AG08395 (cell line): ENCODE measurements around the gene IQCE.
A peak's percentile ranks its signal among the peaks of the same experiment; 100 is the strongest.

Source experiments
- DNase-seq: peaks from one replicate; pipeline ENCODE4 v3.0.0; 2012; ENCODE audit warnings: mixed read lengths, low spot score

The IQCE gene

DNA sequence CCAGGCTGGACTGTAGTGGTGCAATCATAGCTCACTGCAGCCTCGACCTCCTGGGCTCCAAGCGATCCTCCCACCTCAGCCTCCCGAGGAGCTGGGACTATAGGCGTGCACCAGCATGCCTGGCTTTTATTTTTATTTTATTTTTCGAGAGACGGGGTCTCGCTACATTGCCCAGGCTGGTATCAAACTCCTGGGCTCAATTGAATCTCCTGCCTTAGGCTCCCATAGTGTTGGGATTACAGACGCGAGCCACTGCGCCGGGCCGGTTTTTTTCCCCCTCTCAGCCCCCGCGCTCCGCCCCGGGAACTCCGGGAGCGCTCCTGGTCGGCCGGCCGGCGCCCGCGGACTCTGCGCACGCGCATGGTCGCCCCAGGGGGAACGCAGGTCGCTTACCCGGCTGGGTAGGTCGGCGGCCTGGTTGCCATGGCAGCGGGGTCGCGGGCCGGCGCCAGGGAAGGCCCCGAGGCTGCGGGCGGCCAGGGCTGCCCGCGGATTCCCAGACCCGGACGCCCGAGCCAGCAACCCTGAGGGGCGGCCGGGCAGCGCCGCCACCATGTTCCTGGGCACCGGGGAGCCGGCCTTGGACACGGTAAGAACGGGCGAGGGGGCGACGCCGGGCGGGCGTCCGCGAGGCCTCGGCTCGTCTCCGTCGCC is at the start of gene IQCE:
Gene IQCE, plus strand, starts transcription at position 351 of the 654 bp plus-strand sequence. Its CDS starts 203 bp downstream, at position 554.
- peak; percentile 96 for DNase-seq

DNA sequence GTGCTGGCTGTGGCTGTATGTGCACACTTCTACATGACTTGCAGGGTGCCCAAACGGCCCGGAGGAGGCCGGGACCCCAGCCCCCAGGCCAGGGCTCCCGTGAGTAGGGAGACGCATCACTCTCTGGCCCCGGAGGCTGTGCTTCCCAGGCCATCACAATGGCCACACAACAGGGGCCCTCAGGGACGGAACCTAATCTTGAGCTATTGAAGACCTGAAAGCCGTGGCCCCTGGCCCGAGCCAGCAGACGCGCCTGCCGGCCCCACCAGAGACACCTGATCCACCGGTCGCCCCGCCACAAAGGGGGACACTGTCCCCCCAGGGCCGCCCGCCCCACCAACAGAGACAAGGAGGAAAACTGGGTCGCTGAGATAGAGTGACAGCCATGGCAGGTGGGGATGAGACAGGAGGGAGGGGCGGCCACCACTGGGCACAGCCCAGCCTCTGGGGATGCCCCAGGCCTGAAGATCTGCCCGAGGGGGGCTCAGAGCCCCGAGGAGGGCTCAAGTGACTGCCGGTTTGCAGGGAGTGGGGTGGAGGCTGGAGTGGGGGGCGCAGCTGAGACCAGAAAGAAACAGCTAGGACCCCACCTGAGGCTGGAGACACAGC is 49.4 kb upstream of the IQCE start:
- no peak for DNase-seq

DNA sequence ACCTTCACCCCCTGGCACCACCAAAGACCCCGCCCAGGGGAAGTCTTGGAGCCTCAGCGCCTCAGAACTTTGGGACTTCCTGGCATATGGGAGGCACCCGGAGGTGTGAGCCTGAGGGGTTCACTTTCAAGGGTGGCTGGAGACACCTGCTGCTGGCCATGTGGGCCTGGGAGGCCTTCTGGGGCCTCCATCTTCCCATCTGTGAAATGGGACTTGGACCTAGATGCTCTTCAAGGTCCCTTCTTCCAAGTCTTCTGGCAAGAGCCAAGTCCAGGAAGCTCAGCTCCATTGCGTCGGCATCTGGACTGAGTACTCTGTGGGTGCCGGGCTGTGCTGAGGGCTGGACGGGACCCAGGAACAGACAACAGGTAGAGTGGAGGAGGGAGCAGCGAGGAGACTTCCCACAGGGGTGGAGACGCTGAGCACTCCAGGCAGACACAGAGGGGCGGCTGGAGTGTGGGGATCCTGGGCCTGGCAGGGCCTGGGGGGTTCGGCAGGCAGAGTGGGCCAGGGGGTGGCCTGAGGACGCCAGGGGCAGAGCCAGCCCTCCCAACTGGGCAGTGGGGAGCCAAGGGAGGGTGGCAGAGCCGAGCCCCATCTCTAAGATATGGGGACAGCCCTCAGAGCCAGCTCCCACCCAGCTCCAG is 48.5 kb upstream of the IQCE start:
- DNase-seq: no peak

DNA sequence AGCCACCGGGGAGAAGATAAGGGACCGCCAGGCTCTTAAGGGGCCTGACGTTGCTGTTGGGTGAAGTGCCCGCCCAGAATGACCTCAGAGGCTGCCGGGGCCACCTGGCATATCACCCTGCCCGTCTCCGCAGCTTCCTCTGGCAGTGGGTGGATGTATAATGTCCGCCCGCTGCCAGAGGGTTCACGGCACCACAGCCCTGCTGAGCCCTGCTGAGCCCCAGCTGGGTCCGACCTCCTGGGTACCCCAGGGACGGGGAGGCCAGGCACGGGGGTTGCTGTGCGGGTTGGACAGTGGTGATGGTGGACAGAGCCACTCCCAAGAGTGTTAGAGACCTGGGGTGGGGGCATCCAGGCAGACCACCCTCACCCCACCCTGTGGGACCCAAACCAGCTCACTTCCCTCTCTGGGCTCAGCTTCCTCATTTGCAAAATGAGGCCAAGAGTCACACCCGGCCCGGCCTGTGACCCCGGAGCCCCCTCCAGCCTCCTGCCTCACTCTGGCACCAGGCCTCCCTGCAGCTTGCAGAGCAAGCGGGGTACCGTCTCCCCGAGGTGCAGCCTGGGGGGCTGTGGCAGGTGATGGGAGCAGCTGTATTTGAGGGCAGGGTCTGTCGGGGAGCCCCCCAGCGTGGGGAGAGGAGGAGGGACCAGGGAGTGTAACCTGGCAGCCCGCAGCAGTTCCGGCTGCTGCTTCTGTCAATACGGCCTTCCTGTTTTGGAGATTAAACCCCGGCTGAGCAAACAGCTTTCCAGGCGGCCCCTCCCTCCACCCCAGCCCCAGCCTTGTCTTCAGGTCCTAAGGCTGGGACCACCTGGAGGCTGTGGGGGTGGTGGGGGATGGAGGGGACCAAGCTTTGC is 47.6 kb upstream of the IQCE start:
- no peak for DNase-seq

- no peak for DNase-seq
Measured at GRCh38 chr7:2511769-2512168, 47.0 kb upstream of the IQCE start.

DNA sequence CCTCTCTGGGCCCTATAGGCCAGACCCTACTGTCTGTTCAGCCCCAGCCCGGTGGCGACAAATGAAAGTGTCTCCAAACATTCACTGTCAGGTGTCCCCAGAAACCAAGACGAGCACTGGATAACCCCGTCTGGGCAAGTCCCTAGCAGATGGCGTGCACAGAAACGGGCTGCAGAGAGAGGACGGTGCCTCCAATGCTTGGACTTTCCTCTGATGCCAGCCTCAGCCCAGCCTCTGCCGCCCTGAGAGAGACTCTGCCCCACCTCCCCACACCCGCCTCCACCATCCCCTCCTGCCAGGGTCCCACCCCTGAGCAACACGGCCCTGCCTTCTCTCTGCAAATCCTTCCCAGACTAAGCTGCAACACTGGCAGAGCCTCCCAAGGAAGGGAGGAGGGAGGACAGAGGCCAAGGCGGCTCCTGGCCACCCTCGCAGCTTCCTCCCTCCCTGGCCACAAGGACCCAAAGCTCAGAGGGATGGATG is 46.6 kb upstream of the IQCE start:
- DNase-seq: peak; percentile 59

DNA sequence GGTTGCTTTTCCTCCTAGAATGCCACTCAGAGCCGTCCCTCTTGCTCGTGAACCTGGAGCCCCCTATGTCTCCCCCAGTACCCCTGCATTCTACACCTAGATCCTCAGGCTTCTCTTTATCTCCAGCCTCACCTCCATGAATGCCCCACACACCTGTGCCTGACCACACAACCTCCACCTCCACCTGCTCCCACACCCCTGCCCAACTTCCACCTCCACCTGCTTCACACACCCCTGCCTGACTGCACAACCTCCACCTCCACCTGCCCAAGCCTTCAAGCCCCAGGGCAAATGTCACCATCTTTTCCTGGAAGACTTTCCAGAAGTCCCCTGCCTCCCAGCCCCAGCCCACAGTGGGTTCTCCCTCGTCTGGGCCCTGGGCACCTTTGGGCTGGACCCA is 46.1 kb upstream of the IQCE start:
- no peak for DNase-seq

DNA sequence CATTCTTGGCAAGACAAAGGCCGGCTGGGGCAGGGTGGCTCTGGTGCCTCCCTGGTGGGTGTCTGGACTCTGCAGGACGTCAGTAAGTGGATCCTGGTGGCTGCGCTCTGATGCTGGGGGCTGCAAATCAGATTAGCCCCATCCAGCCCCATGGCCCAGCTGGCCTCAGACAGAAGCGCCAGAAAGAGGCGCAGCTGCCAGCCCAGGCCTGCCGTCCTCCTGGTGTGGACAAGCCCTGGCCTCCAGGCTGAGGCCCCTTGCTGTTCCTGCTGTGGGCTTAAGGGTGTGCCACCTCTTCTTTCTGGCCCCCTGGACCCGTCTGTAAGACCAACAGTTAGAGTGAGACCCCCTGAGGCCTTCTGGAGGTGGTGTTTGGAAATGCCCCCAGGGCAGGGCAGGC is 45.1 kb upstream of the IQCE start:
- no peak for DNase-seq

- no peak for DNase-seq
Measured at GRCh38 chr7:2514473-2515423, 44.0 kb upstream of the IQCE start.

- peak; percentile 47 for DNase-seq
Measured at GRCh38 chr7:2515424-2516193, 43.2 kb upstream of the IQCE start.

DNA sequence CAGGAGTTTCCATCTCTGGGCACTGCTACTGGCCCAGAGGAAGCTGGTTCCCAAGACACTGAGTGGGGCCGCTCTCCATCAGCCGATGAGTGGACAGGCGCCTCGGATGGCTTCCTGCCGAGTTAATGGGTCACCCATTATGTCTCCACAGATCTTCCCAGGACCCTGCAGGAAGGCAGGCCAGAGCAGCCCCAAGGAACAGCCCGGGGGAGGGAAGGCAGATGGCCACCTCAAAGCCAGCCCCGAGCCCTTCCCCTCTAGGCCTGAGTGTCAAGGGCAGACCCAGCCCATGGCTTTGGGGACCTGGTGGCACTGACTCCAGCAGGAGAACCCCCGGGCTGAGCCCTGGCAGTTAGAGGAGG is 42.6 kb upstream of the IQCE start:
- peak; percentile 46 for DNase-seq

DNA sequence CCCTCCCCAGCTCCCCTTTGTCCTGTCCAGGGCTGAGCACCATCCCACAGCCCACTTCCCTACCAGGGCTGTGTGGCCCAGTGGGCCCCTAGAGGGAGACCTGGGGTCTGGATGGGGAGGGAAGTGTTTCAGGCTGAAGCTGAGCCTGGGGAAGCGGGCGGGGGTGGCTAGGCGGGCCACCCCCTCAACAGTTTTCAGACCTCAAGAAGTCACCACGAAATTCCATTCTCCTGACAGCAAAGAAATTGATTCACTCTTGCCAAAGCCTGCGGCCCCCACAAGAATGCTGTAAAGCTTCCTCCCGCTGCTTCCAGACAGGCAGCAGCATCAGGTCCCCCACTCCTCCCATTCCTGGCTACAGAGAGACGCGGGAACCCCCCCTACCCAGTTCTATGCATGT is 41.8 kb upstream of the IQCE start:
- DNase-seq: peak; percentile 94

- DNase-seq: no peak
Measured at GRCh38 chr7:2517678-2518507, 40.9 kb upstream of the IQCE start.

DNA sequence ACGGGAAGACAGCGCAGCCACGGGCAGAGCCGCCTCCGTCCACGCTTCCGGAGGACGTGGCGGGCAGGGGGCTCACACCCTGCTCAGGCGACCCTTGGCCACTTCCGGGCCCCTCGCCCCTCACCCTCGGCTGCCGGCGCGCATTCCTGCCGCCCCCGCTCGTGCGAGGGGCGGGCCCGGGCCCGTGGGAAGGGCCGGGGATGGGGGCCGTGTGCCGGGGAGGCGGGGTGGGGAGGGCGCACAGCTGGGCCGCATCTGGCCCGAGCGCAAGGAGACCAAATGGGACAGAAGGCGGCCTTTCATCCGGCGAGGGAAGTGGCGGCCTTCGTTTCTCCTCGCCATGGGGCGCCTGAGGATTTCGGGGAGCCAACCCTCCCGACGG is 40.1 kb upstream of the IQCE start:
- DNase-seq: no peak

DNA sequence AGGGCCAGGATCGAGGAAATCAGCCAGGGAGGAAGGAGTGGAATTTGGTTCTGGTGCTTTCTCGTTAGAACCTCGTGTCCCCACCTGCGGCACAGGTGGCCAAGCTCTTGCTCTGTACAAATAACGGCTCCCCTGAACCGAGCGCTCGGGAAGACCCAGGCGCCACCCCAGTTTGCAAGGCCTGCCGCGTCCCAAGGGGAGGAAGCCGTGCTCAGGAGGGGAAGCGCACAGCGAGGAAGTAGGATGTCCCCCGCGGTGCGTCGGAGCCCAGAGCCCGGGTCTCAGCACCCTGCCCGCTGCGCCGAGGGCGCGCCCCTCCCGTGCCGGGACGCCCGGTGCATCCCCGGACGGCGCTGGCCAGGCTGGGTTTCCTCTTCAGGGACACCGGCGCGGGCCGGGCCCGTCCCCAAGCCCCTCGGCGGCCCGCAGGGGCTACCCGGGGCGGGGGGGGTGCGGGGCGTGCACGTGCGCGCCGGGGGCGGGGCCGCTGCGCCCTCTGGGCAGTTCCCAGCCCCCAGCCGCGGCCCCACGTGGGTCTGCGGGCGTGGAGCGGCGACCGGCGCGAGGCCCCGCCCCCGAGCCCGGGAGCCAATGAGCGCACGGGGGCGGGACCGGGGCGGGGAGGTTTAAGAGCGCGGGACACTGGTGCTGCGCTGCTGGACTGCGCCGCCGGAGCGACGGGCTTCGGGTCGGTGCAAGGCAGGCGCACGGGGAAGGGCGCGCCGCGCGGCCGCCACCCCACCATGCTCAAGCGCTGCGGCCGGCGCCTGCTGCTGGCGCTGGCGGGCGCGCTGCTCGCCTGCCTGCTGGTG is 39.5 kb upstream of the IQCE start, which contains the start of gene LFNG:
Gene LFNG, plus strand, starts transcription at position 656 of the 812 bp plus-strand sequence. Its CDS starts 88 bp downstream, at position 744.
- DNase-seq: peak; percentile 97

GRCh38 chr7:2520131-2520760 is 38.5 kb upstream of the IQCE start:
- peak; percentile 52 for DNase-seq

- DNase-seq: peak; percentile 47
Measured at GRCh38 chr7:2520761-2521290, 38.0 kb upstream of the IQCE start.

DNA sequence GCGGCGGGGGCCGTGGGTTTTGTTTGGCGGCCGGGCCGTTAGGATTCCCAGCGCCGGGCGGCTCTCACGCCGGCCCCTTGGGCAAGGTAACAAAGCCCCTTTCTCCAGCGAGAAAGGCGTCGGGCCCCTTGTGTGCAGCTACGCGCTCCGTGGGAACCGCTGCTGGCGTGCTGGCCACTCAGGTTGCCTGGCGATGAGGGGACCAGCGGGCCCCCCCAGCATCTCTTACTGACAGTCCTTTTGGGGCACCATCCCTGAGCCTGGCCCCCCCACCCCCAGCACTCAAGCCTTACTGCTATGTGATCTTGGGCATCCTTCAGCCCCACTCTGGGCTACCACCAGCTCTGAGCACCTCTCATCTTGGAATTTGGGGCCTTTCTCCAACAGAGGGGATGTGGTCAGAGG is 37.4 kb upstream of the IQCE start:
- DNase-seq: no peak
